ENCODE data around the gene SDSL.
A peak's percentile ranks its signal among the peaks of the same experiment; 100 is the strongest.

The SDSL gene

GRCh38 chr12:113479216-113479589 is 57.0 kb downstream of the SDSL start:
- no peak for DNase-seq

GRCh38 chr12:113479590-113480335 is 57.6 kb downstream of the SDSL start:
- DNase-seq = peak in 9 of 51 donors; percentile 3 to 41 (median 7)

- no peak for DNase-seq
Measured at GRCh38 chr12:113480336-113480971, 58.3 kb downstream of the SDSL start.

GRCh38 chr12:113482334-113482733 is 60.2 kb downstream of the SDSL start:
- no peak for DNase-seq

GRCh38 chr12:113485330-113485729 is 63.1 kb downstream of the SDSL start:
- no peak for DNase-seq

GRCh38 chr12:113486722-113487121 is 64.5 kb downstream of the SDSL start:
- no peak for DNase-seq
